NCI-H446 (cell line): ENCODE data around the gene FAM24A.
"Not testable (repeated sequence)": the region's sequence is repeated elsewhere in the genome, so short reads cannot be mapped to it uniquely, and the experiment has no call there.

Experiments
- DNase-seq, 2 experiments: peaks; one replicate each; lab custom pipeline; 2025; lab: John Stamatoyannopoulos, UW

The FAM24A gene, protein sequence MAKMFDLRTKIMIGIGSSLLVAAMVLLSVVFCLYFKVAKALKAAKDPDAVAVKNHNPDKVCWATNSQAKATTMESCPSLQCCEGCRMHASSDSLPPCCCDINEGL

DNA sequence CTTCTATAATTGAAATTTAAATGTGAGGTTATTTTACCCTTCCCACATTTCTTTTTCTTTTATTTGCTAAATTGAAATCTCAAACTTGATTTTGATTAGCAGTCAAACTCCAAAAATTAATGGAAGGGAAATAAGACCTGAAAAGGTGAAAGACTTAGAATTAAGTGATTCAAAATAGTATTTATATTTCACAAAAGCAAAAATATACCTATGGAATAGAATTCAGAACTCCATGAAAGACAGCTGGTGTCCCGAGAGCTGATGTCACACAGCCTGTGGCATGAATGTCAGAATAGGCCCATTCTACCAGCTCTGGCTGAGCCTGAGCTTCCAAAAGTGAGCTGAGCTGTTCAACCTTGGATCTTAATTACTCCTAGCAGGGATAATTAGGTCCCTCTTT lies at the start of gene FAM24A:
TSS of gene FAM24A (plus strand) at position 301 of the 400 bp plus-strand sequence. CDS start 1,025 bp downstream, outside the sequence.
- DNase-seq: no peak

DNA sequence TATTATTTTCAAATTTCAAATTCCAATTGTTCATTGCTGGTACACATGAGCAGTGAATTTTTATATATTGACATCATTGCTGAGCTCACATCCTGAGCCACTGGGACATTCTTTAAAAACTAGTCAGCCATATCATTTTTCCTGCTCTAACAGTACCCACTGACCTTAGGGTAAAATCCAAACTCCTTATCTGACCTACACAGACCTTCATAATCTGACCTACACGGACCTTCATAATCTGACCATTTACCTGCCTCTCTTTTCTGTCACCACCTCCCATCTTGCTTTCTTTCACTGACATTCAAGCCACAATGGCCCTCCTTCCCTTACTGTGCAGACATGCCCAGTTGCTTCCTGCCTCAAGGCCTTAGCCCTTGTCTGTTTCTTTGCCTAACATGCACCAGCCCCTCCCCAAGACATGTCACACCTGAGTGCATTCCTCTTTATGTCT lies 48.7 kb upstream of the FAM24A start:
- DNase-seq: no peak

DNA sequence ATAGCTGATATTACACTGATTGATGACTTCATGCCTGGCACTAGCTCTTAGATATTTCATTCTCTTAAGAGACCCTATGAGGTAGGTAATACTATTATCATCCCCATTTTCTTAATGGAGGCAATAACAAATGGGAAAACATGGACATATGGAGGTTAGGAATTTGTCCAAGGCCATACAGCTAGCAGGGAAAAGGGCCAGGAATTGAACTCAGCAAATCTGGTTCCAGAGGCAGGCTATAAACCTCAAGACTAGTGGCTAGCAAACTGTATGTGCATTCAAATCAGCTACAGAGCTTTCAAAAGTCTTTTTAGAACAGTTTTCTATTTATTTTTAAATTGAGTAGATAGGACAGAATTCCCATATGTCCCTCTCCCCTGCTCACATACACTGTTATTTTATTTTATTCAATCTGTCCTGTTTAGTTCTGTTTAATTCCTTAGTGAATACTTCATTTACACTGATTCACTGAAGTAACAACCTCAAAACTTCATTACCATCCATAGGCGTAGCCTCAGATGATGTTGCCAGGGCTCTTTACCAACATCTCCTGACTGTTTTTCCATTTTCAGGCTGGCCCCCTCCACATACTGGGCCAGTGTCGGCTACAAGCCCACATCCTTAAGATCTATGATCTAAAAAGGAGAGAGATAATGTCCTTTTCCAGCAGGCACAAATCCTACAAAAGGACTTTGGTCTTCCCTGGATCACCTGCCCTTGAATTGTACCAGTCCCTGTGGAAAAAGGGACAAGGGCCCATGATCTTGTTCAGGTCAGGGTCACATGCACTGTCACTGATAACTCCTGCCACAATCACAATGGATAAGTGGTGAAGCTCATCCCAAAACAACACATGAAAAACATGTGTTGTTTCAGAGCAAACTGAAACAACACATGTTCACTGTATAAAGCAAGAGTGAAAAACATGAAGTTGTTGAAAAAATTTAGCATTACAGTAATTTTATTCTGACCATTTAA lies 46.9 kb upstream of the FAM24A start:
- no peak for DNase-seq

DNA sequence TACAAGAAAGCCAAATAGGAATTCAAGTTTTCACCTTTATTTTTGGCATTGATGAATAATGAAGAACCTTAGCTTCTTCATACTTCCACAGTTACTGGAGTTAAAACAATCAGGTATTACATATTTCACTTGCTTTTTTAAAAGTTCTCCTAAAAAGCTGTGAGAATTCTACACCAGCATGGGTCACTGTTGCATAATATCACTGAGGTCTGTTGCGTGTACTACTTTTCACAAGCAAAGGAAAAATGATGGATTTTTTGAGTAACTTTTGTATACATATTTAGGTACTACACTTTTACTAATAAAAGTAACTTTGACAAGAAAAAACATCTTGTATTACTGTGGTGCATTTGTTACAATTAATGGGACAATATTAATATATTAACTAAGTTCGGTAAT lies 46.2 kb upstream of the FAM24A start:
- no peak for DNase-seq

DNA sequence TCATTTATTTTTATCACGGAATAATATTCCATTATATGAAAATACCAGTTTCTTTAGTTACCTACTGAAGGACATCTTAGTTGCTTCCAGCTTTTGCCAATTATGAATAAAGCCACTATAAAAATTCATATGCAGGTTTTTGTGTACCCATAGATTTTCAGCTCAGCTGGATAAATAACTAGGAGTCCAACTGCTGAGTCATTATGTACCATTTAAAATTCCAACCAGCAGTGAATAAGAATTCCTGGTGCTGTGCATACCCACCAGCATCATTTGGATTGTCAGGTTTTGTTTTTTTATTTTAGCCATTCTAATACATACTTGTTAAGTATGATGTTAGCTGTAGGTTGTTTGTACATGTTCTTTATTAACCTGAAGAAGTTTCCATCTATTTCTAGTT lies 45.5 kb upstream of the FAM24A start:
- DNase-seq: no peak

DNA sequence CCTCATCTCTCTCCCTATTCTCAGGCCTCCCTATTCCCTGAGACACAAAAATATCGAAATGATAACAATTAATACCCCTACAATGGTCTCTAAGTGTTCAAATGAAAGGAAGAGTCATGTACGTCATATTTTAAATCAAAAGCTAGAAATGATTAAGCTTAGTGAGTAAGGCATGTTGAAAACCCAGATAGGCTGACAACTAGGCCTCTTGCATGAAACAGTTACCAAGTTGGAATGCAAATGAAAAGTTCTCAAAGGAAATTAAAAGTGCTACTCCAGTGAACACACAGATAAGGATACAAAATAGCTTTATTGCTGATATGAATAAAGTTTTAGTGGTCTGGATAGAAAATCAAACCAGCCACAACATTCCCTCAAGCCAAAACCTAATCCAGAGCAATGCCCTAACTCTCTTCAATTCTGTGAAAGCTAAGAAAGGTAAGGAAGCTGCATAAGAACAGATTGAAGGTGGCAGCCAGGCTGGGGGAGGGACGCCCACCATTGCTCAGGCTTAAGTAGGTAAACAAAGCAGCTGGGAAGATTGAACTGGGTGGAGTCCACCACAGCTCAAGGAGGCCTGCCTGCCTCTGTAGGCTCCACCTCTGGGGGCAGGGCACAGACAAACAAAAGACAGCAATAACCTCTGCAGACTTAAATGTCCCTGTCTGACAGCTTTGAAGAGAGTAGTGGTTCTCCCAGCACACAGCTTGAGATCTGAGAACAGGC lies 43.5 kb upstream of the FAM24A start:
- not testable (repeated sequence) for DNase-seq

DNA sequence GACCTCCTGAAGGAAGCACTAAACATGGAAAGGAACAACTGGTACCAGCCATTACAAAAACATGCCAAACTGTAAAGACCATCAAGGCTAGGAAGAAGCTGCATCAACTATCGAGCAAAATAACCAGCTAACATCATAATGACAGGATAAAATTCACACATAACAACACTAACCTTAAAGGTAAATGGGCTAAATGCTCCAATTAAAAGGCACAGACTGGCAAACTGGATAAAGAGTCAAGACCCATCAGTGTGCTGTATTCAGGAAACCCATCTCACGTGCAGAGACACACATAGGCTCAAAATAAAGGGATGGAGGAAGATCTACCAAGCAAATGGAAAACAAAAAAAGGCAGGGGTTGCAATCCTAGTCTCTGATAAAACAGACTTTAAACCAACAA lies 41.6 kb upstream of the FAM24A start:
- not testable (repeated sequence) for DNase-seq

DNA sequence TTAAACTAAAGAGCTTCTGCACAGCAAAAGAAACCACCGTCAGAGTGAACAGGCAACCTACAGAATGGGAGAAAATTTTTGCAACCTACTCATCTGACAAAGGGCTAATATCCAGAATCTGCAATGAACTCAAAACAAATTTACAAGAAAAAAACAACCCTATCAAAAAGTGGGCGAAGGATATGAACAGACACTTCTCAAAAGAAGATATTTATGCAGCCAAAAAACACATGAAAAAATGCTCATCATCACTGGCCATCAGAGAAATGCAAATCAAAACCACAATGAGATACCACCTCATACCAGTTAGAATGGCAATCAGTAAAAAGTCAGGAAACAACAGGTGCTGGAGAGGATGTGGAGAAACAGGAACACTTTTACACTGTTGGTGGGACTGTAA lies 38.5 kb upstream of the FAM24A start:
- not testable (repeated sequence) for DNase-seq

DNA sequence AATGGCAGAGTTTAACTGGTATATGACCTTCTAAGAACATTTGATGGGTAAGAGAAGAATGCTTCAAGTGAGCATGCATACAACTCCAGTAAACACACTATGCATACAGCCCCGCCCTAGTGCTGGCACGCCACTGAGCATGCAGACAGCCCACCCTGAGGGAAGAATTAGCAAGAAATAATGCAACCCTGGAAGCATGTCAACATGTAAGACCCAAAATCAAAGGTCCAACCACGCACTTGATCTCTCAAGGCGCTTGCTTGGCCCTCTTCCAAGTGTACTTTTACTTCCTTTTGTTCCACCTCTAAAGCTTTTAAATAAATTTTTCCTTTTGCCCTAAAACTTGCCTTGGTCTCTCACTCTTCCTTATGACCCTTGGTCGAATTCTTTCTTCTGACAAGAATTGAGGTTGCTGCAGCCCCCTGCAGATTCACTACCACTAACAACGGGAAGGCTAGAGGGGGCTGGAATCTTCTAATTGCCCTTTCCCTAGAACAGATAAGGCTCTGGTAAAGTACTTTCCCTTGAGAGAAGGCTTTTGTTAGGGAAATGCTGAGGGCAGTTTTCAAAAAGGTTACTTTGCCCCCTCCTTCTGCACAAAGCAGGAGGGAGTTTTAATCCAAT lies 34.5 kb upstream of the FAM24A start:
- no peak for DNase-seq

DNA sequence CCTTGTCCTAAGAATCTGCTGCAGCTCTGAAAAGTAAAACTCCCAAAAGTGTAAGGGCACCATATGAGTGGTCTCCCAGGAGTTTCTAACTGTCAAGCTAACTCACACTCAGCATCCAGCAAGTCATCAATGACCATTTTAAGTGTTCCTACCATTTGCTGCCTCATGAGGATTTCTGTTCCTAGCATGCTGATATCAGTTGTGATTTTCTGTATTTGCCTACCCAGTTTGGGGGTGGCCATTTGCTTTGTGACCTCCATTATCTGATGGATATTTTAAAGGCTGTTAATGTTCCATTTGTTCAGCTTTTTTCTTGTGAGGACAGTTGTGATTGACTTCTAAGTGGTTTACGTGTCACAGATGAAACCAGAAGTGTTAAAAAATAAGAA lies 33.9 kb upstream of the FAM24A start:
- no peak for DNase-seq

DNA sequence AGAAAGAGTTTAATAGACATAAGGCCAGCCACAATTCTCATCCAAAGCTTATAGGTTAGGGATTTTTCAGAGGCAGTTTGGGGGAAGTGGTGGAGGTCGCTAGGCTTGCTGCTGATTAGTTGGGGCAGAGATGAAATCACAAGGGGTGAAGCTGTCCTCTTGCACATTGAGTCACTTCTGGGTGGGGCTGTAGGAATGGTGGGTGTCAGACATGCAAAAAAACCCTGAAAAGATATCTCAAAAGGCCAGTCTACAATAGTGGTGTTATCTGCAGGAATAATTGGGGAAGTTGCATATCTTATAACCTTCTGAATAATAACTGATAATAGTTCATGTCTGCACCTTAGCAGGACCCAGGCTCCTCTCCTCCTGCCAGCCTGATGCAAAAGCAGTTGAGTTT lies 33.1 kb upstream of the FAM24A start:
- no peak for DNase-seq

DNA sequence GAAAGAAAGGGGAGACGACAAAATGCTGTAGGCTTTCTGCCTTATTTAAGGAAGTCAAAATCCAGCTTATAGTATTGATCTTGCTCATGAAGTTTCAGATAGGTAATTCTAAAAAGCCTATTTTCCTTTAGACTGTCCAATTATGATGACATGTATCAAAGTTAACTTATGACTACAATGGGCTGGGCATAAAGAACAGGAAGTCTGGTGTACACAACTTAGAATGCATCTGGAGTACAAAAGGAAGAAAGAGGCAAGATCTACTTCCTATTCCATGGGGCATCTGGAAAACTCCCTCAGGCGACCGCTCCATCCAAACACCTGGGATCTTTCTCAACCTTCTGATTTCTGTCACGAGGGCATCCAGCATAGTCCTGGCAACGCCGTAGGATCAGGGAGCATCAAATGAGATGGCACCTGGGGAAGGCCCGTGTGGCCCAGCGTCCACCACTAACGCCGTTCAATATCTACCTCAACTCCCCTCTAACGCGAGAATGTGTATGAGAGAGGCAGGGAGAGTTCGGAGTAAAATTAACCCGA lies 31.5 kb upstream of the FAM24A start:
- no peak for DNase-seq

DNA sequence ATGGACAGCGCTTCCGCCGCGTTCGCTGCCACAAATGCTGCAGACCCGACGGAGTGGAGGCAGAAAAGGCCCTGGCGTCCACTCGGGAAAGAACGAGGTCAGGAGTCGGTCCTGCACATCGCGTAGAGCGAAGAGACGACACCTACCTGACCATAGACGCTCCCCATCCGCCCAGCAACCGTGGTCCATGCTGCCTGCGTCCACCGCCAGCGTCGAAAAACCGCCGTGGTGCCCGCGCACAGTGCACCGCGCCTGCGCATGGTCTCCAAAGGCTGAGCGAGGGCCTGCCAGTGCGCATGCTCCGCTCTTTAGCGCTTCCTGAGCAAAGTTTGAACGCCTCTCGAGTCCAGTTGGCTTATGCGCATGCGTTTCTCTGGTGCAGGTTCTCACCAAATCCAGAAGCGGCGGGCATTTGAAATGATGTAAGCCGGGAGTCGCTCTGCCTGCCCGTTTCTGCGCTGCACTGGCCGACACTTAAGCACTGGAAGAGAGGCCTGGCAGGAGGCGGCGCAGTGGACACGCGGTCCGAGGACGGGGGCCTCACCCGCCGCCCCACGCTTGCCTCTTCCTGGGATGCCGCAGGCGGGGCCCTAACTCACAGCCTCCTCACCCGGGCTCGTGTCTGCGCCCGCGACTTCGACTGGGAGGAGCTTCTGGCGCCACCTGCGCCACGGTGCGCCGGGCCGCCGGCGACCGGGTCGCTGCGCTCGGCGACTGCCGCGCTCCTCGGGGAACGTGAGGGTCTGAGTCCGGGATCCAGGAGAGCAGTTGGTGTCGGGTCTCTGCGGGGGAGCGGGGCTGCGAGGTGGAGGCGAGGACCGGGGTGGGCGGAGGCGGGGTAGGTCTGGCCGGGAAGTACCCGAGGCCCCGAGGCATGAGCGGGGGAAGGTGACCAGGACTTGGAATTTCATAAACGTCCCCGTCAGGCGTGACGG lies 30.8 kb upstream of the FAM24A start, which contains the start of gene FAM24B:
TSS of gene FAM24B (minus strand) at position 243 of the 935 bp plus-strand sequence. CDS start 29,066 bp downstream, outside the sequence.
- DNase-seq: peak; percentile 86 to 96

DNA sequence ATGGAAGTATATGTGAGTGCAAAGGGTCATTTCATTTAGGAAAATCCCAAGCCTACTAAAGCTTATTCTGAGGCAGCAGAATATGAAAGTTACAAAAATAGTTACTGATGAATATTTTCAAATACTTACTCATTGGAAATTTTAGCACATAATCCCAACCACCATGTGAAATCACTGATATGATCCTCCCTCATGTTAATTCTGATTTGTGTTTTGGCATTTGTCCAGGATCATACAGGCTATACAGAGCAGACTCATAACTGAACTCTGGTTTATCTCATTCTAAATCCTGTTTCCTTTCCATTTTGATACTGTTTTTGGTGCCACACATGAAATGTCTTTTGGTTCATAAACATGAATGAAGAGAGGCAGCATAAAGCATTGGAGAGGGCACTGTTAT lies 27.6 kb upstream of the FAM24A start:
- DNase-seq: no peak

DNA sequence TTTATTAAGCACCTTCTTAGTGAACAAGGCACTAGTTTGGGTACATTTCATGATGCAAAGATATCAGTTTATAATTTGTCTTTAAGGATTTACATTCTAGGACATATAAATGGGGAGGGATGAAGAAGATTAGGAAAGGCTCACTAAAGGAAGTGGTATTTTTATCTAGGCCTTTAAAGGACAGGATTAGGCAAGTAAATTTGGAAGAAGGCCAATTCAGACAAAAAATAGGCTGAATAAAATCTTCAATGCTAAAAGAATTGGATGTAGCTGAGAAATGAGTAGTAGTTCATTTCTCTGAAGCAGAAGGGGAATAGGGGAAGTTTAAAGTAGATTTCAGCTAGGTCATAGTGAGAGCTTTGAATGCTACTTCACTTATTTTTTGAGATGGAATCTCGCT lies 26.2 kb upstream of the FAM24A start:
- DNase-seq: no peak

DNA sequence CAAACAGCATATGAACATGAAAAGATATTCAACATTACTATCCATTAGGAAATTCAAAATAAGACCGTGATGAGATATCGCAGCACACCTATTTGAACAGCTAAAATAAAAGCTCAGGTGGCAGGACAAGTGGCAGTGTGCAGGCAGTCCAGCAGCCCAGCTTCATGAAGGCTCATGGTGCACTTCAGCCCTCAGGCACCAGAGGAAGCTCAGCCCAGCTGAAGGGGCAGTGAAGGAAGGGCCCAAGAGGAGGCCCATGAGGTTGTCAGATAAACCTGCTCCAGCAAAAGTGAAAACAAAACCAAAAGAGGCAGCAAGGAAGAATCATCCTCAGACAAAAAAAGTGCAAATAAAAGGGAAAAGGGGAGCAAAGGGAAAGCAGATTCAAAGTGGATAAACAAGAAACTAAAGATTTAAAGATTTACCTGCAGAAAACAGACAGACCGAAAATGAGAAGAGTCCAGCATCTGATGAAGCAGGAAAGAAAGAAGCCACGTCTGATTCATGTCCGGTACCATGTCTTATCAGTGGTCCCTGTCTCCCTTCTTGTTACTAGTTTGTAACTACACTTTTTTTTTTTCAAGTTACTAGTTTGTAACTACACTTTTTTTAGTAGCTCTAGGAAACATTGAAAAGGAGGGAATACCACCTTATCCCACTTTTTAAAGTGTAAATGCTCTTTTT lies 16.0 kb upstream of the FAM24A start:
- no peak for DNase-seq

DNA sequence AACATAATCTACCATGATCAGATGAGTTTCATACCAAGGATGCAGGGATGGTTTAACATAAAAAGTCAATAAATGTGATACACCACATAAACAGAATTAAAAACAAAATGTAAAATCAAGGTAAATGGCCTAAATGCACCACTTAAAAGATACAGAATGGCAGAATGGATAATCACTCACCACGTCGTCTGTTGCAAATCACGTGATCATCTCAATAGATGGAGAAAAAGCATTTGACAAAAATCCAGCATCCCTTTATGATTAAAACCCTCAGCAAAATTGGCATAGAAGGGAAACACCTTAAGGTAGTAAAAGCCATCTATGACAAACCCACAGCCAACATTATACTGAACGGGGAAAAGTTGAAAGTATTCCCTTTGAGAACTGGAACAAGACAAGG lies 6.5 kb upstream of the FAM24A start:
- DNase-seq: not testable (repeated sequence)

DNA sequence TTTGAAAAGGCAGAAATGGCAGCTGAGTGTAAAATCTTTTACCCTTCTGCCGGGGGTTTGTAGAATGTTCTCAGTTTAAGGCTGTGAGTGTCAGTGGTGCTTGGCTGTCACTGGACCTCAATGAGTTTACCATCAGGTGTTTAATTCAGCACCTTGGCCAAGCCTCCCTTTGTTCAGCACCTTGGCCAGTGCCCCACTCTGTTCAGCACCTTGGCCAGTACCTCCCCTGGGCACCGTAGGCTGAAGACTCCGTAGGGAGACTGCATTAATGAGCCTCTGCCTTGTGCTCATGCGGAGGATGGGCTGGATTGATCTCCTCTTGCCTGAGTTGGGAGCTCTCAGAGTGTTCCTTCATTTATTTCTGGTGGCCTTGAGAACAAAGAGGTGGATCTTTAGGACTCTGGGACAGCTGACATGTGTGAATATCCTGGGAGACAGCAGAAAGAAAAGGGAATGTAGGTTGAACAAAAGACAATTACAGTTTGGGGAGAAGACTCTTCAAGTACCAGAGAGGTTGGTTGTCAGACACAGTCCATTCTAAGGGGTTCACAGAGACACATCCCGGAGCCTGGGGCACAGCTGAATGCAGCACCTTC lies 1.6 kb downstream of the FAM24A start:
- DNase-seq: no peak

DNA sequence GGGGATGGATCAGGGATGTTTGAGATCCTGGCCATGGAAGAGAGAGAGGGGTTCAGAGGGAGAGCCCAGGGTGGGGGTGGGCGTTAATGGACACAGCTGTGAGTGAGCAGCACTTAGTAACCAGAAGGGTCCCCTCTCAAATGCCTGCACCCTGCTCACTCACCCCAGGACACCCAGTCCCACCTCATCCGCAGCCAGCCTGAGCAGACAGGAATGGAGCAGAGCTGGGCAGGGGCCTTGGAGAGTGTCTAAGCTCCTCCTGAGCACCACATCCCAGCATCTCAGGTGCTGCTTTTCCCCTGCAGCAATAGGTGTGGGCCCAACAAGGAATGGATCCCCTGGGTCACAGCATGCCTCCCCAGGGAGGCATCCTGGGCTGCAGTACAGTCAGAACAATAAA lies 5.3 kb downstream of the FAM24A start:
- no peak for DNase-seq

DNA sequence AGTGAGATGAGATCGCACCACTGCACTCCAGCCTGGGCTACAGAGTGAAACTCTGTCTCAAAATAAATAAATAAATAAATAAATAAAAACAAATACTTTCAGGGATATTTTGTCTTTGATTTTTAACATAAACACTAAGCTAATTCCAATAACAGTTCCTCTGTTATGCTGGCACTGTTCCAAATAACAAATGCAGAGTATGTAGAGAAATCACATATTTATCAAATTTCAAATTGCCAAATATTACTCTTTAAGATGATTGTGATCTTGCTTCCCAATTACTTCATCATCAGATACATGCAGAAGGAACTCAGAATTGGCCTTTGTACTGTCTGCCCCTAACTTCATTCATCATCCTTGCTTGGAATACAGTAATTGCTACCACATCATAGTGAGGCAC lies 19.7 kb downstream of the FAM24A start:
- DNase-seq: no peak
